Large intestine (tissue), 3 donors: ENCODE results near the gene CRK. TPM values are rescaled to one million over a fixed set of nuclear protein-coding genes. Genes with fewer than 3 reads are reported as not detected.

Experiments
- DNase-seq, 2 donors: peaks; one replicate each; pipeline versions ENCODE4 v3.0.0 to v3.0.0-alpha.2; 2013
- H3K27ac ChIP-seq: one replicate; pipeline ENCODE4 v1.5.1; 2013; ENCODE audit warnings: low read length
- H3K27me3 ChIP-seq: 2 replicates; pipeline ENCODE4 v1.6.1; 2013; ENCODE audit warnings: low read length; ENCODE audit not compliant: control insufficient read depth, insufficient read depth
- H3K36me3 ChIP-seq: 2 replicates; pipeline ENCODE4 v1.6.1; 2013; ENCODE audit warnings: low read length; ENCODE audit not compliant: control insufficient read depth, insufficient read depth
- H3K4me1 ChIP-seq: one replicate; pipeline ENCODE4 v1.6.1; 2013; ENCODE audit warnings: low read length; ENCODE audit not compliant: control insufficient read depth, insufficient read depth
- H3K4me3 ChIP-seq: one replicate; pipeline ENCODE4 v1.5.1; 2013; ENCODE audit warnings: low read length
- H3K9me3 ChIP-seq: one replicate; pipeline ENCODE4 v1.6.1; 2013; ENCODE audit warnings: mild to moderate bottlenecking, low read depth, low read length, moderate library complexity; ENCODE audit not compliant: control insufficient read depth
- WGBS: methylation state at CpG from one replicate; pipeline ENCODE4 v1.1.5; 2013; ENCODE audit warnings: low lambda C conversion rate; ENCODE audit not compliant: insufficient coverage; 5-methylcytosine and 5-hydroxymethylcytosine counted together
- polyA plus RNA-seq: library from polyadenylated mRNA; unstranded; fragments of 120-200 nt; gene quantifications from one replicate; pipeline ENCODE4 v1.2.1, GENCODE V29; 2013

The CRK gene
- polyA plus RNA-seq, 1 donor = 42.2 TPM

DNA sequence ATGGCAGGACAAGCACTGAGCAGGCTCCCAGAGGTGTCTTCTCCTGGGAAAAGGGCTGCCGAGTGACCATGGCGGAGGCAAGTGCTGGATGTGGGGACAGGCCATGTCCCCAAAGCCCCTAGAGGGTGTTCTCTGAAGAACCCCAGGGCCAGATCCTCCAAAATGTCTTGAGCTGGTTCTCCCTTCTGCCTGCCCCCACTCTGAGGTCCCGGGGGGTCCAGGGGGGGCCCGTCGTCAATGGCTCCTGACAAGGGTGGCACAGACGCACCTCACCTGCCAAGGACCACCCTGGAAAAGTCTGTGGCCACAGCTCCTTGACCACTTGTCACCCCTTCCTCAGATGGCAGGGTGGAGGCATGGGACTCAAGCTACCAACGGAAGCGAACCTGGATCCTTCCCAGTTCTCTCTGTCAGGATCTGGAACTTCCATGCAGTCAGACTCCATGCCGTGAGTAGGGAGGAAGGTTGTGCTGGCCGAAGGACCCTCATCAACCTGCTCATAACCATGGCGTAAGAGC, 38.8 kb upstream of the CRK start:
- no CpG with 5 or more reads among the region's 11 CpGs for WGBS
- DNase-seq = no peak
- Histone ChIP-seq H3K4me3 (no peak overlapping the region), H3K27ac (no peak overlapping the region), H3K36me3 (peaks cover 26% of the 10 kb centered on the region), H3K4me1 (peaks cover 19% of the 10 kb centered on the region), H3K27me3 (peaks cover 12% of the 10 kb centered on the region), H3K9me3 (peaks cover 5% of the 10 kb centered on the region)

DNA sequence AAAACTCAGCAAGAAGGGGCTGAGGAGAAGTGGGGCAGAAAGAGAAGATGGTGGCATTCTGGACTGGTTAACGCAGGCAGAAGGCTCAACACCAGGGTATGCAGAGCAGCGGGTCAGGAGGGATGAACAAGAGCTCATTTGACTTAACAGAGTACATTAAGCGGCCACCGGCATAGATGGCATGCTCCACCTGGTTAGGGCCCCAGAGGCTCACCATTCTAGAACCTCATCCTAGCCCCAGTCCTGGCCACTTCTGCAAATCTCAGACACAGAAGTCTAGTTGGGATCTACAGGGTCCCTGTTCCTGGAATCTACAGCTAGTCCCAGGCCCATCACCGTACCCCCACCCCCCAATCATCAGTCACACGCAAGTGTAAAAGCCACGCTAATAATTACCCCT, 38.2 kb upstream of the CRK start:
- peaks cover 24% of the 10 kb centered on the region for H3K36me3 ChIP-seq
- peaks cover 5% of the 10 kb centered on the region for H3K9me3 ChIP-seq
- DNase-seq = no peak
- no peak overlapping the region for H3K27ac ChIP-seq
- WGBS = no CpG with 5 or more reads among the region's 7 CpGs
- peaks cover 12% of the 10 kb centered on the region for H3K27me3 ChIP-seq
- H3K4me1 ChIP-seq = peaks cover 21% of the 10 kb centered on the region
- H3K4me3 ChIP-seq = no peak overlapping the region

DNA sequence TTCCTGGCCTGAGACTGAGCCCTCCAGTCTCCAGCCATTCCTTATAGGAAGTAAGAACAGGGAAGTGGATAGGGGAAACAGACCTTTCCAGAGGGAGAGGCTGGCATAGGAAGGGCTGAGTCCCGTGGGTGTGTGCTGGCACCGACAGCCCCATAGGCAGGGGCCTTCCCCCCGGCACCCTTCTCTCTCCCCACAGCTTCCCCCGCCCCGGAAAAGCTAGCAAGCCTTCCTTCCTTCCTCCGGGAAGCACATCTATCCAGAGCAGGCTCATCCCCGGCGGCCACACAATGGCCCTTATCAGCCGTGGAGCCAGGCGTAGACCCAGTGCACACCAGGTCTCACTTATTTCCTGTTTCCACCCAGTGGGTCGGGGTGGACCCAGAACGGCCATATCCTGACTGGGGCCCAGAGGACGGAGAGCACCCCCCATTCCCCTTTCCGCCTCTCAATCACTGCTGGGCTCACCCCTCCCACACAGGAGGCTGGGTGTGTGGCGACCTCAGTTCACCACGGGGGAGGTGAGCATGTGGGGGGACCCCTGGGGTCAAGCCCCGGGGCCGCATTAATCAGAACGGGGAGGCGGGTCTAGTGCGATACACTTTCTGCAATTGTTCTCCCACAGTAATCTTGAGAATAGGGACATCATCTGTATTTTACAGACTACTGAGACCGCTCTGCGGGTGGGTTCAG, 37.4 kb upstream of the CRK start:
- no CpG with 5 or more reads among the region's 23 CpGs for WGBS
- Histone ChIP-seq H3K4me3 (no peak overlapping the region), H3K27ac (no peak overlapping the region), H3K27me3 (peaks cover 12% of the 10 kb centered on the region), H3K9me3 (peaks cover 5% of the 10 kb centered on the region), H3K36me3 (peaks cover 24% of the 10 kb centered on the region), H3K4me1 (peaks cover 28% of the 10 kb centered on the region)
- no peak for DNase-seq

DNA sequence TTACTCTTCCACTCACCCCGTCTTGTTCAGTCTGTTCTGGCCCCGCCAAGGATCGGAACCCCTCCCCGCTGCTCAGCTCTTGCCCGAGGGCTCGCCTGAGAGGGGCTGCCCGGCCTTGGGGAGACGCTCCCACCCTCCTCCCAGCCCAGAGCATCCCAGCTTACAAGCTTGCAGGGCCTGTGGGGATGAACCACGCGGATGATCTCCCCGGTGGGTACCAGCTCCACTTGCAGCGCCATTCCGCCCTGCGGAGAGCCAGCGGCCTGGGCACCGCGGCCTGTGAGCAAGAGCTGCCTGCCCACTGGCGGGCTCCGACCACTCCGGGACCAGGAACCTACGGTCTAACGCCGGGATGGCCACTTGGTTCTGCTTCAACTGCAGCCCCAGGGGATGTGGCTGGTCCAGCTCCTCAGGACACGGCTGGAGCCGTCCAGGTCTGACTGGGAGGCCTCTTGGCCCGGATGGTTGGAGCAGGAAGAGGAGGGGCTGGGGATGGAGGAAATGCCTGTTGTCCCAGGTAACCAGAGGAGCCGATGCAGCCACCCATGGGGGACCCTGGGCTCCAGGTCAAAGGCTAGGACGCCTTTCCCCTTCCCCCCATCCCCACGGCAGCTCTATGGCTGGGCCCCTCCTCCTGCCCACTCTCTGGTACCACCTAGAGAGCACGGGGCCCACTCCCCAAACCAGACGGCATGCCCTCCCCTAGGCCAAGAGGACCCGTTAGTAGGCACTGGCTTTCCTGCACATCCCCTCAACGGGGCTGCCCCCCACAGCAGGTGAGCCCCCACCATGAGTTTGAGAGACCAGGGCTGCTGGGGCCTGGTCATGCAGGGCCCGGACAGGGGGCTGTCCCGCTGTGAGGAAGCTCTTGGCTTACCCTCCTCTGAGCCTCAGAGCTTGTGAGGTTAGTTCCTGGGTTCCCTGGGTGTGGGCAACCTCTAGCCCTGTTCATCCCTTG, 36.5 kb upstream of the CRK start, which contains the start of gene MYO1C:
Gene MYO1C (minus strand): TSS at position 438 of the 958 bp plus-strand sequence. CDS start 199 bp downstream, at position 239.
- peaks cover 12% of the 10 kb centered on the region for H3K27me3 ChIP-seq
- H3K36me3 ChIP-seq = peaks cover 23% of the 10 kb centered on the region
- peak within 1 kb of the TSS; percentile 45 for H3K4me3 ChIP-seq
- H3K9me3 ChIP-seq = peaks cover 5% of the 10 kb centered on the region
- no peak for DNase-seq
- peak within 1 kb of the TSS; percentile 27 for H3K27ac ChIP-seq
- peaks cover 32% of the 10 kb centered on the region for H3K4me1 ChIP-seq
- WGBS = no CpG with 5 or more reads among the region's 35 CpGs

DNA sequence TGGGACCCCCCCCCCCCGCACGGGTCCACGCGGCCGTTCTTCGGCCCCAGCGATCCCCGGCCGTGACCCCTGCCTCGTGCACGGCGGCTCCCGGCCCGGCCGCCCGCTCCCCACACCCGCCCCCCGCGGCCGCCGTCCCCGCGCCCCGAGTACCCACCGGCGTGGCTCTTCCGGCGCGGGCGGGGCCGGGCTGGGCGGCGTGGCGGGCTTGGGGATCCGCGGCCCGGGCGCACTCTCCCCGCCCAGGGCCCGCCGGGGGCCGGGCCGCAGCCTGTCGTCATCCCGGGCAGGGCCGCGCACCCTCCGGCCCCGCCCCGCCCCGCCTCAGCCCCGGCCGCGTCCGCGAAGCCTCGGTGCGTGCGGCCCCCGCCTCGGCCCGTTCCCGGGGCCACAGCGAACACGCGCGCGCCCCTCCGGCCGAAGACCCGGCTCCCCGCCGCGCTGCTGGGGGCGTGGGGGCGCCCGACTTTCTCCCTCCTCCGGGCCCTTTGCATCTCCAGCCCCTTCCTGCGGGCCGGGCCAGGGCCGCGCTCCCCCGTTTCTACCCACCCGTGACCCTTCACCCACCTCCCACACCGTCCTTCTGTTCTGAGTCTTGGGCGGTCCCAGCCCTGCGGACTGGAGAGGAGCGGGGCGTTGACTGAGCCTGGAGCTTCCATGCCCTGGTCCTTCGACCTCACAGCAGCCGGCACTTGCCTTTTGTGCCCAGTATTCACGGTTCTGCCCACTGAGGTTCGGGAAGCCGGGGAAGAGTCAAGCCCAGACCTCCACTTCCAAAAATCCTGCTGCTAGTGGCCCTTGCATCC, 35.6 kb upstream of the CRK start:
- WGBS = no CpG with 5 or more reads among the region's 94 CpGs
- Histone ChIP-seq H3K4me1 (peaks cover 40% of the 10 kb centered on the region), H3K27ac (peak overlapping the region; percentile 39), H3K27me3 (peaks cover 12% of the 10 kb centered on the region), H3K9me3 (peaks cover 9% of the 10 kb centered on the region), H3K36me3 (peaks cover 16% of the 10 kb centered on the region), H3K4me3 (peak overlapping the region; percentile 80)
- peak in 1 of 2 donors; percentile 75 for DNase-seq

DNA sequence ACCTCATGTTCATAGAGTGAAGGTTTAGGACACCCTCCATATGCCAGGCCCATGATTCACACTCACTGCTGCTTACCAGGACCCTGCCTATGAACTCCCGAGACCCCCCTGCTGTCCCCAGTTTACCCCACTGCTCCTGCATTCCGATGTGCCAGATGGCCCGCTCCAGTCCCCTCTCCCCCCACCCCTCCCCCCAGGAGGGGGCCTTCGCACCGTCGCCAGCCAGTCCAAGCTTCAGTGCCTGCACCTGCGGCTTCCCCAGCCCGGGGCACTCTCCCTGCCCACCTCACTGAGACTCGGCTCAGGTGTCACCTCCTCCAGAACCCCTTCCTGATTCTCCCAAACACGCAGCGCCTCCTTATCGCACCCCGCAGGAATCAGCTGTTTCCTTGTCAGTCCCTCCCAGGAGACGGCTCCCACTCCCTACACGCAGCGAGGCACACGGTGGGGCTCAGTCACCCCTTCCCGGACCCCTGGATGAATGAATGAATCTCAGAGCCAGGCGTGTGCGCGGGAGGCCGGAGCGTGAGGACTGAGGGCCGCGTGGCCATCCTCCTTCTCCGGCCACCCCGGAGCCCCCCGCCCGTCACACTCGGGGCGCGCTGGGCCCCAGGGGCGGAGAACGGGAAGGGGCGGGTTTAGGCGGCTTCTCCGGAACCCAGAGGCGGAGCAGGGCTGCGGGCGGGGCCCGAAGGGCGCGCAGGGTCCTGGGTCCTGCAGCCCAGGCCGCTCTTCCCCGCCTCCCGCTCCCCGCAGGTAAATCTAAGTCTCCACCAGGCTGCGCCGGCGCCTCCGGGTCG, 34.8 kb upstream of the CRK start:
- peak; percentile 35 to 74 for DNase-seq
- Histone ChIP-seq H3K27ac (peak overlapping the region; percentile 39), H3K36me3 (peaks cover 8% of the 10 kb centered on the region), H3K27me3 (peaks cover 12% of the 10 kb centered on the region), H3K9me3 (peaks cover 13% of the 10 kb centered on the region), H3K4me1 (peaks cover 46% of the 10 kb centered on the region), H3K4me3 (peak overlapping the region; percentile 80)
- no CpG with 5 or more reads among the region's 52 CpGs for WGBS

DNA sequence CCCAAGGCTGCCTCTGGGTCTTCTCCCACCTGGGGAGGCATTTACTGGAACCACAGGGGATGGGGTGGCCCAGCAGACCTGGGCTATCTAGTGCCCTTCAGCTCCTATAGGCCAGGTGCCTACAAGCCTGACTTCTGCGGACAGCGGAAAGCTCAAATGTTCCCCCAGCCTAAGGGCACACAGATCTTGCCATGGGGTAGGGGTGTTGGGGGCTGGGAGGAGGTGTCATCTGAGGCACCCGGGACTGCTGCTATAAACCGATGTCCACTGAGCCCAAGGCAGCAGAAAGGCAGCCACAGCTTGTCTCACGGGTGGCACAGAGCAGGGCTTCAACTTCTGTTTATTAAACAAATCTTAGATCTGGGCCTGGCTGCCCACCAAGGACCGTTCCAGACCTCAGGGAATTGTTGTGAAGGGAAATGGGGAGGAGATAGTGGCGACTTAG, 32.8 kb upstream of the CRK start:
- H3K27ac ChIP-seq = peak overlapping the region; percentile 60
- no CpG with 5 or more reads among the region's 7 CpGs for WGBS
- peaks cover 12% of the 10 kb centered on the region for H3K27me3 ChIP-seq
- H3K4me3 ChIP-seq = peak overlapping the region; percentile 68
- no peak for DNase-seq
- peaks cover 5% of the 10 kb centered on the region for H3K36me3 ChIP-seq
- peaks cover 58% of the 10 kb centered on the region for H3K4me1 ChIP-seq
- H3K9me3 ChIP-seq = peaks cover 13% of the 10 kb centered on the region

DNA sequence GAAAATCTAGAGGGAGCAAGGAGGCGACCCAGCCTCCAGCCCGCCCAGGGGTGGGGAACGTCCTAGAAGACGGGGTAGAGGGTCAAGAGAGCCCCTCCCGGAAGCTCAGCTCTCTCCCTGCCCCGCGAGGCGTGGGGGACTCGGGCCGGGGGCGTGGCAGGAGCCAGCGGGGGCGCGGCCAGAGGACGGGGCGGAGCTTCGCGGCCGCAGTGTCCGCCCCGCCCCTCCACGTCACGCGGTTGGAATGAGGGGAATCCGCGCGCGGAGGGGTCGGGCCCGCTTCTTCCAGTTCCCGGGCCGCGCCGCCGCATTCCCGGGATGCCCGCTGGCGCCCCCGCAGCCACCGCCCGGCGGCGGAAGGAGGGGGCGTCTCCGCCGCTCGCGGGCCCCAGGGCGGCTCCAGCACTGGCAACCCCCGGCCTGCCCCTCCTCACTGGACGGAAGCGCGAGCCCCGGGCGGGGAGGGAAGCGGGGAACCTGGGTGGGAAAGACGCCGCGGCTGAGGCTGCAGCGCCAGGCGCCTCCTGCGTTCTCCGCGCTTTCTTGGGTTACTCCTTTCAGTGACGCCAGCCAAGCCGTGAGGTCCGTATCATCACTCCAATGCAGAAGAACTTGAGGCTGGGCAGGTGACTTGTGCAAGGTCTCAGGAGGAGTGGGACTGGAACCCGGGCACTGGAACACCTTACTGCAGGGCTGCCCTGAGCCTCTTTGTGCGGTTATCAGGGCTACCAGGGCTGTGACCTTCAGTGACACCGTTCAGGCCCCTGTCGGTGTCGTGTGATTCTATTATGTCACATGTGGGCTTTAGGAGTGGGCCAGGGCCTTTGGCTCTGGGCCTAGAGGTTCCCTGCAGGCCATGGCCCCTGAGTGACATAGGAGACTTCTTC, 32.1 kb upstream of the CRK start:
- H3K27ac ChIP-seq = peak overlapping the region; percentile 60
- peaks cover 13% of the 10 kb centered on the region for H3K9me3 ChIP-seq
- peaks cover 10% of the 10 kb centered on the region for H3K36me3 ChIP-seq
- H3K4me3 ChIP-seq = peak overlapping the region; percentile 68
- H3K4me1 ChIP-seq = peaks cover 57% of the 10 kb centered on the region
- H3K27me3 ChIP-seq = peaks cover 12% of the 10 kb centered on the region
- WGBS = no CpG with 5 or more reads among the region's 72 CpGs
- DNase-seq = peak; percentile 81 to 88
